ENCODE results near the gene RNF11. TPM values are rescaled to one million over a fixed set of nuclear protein-coding genes. Genes with fewer than 3 reads are reported as not detected.

Gene RNF11
- total RNA-seq, 4 donors from 2014 or later = 77.6 to 86.5 (median 85.3) TPM

GRCh38 chr1:51295926-51296325 is 59.9 kb downstream of the RNF11 start:
- Histone ChIP-seq H3K36me3 (no peaks in the 10 kb centered on the region), H3K4me3 (no peak overlapping the region), H3K27ac (no peak overlapping the region), H3K9me3 (no peaks in the 10 kb centered on the region), H3K4me1 (peaks cover 5 to 12% of the 10 kb centered on the region in 2 donors), H3K27me3 (no peaks in the 10 kb centered on the region)
- intact Hi-C loops (cut with DNase I; ENCODE audit: low total_unique reads) (loop anchor here (1.0 to 5.0 kb wide), 3 partner anchors 59 to 105 kb away; partner anchors contain the start of gene RNF11), in situ Hi-C loops (cut with MboI; ENCODE audit: low sequenced_read_pairs in 4 of 4) (loop anchor here in 1 of 4 donors (25.0 kb wide), 1 partner anchor 109 kb away; no protein-coding TSS in a partner anchor)
- TF ChIP-seq CTCF (IDR thresholded peaks at IDR 0.05 in 4 of 5, conservative IDR thresholded peaks at IDR 0.05 in 1 of 5) = no peak
- no peak for TF ChIP-seq POLR2A (IDR thresholded peaks at IDR 0.05)
- DNase-seq = no peak
- no peak for ATAC-seq

DNA sequence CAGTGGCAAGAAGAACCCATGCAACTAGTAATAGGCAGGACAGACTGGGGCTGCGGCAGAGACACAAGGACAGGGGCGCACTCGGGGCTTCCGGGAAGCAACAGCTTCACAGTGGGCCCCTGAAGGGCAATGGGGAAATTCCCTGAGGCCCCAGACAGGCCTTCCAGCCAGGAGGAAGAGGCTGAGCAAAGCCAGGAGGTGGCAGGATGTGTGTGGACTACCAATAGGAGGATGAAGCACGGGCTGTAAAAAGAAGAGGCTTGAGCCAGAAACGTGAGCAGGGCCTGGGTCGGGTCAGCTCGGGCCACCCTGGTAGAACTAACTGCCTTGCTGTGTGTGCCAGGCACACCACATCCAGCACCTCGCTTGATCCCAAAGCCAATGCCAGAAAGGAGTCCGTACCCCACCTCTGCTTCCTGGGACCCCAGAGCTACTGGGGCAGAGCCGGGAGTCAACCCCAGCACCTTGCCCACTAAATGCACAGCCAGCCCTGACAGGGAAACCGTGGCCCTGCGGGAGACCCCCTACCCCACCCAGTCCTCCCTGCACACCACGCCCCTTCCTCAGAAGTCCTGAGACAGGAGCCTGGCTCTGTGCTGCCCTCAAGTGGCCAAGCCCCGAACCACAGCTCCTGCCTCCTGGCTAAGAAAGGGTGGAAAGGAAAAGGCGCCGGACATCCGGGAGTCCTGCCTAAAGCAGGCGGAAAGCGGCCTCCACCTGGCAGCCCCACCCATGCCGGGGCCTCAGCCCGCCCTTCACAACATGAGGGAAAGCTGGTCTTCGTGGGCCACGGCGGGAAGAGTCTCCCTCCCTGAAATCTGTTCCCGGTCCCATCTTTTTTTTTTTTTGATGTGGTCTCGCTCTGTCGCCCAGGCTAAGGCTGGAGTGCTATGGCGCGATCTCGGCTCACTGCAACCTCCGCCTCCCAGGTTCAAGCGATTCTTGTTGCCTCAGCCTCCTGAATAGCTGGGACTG is 60.6 kb downstream of the RNF11 start:
- in situ Hi-C loops (cut with MboI; ENCODE audit: low sequenced_read_pairs in 4 of 4) = loop anchor here in 1 of 4 donors (25.0 kb wide), 1 partner anchor 109 kb away; no protein-coding TSS in a partner anchor
- peak; percentile 73 to 80 for ATAC-seq

DNA sequence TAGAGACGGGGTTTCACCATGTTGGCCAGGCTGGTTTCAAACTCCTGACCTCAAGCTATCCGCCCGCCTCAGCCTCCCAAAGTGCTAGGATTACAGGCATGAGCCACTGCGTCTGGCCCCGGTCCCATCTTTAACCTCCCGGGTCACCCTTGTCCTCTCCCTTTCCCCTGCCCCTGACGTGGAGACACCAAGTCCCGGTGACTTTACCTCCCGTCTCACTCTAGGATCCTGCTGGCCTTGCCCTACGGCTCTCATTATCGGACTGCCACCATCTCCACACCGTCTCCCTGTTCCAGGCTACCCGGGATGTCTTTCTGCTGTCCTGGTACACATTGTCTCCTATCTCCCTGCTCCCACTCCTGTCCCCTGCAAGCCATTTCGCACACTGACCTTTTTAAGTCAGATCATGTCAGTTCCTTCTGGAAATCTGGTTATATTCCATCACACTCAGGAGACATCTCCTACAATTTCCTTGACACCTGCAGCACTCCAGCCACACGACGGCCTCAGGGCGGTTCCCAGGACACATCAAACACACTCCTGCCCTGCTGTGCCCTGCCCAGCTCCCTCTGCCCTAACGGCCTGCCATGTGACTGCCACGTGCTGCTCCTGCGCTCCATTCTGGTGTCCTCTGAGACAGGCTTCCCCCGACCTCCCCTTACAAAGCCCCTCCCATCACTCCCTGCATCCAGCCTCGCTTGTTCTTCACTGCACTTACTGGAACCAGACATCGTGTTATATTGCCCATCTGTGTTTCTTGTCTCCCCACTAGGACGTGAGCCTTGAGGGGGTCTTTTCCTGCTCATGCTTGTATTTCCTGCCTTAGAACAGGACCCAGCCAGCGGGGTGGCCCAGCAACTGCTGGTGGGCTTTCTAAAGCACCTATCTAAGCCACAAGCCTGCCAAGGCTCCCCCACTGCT is 61.6 kb downstream of the RNF11 start:
- in situ Hi-C loops (cut with MboI; ENCODE audit: low sequenced_read_pairs in 4 of 4) (loop anchor here in 1 of 4 donors (25.0 kb wide), 1 partner anchor 110 kb away; no protein-coding TSS in a partner anchor), intact Hi-C loops (cut with DNase I; ENCODE audit: low total_unique reads) (loop anchor here (2.0 to 5.0 kb wide), 2 partner anchors 60 to 107 kb away; partner anchors contain the start of gene RNF11)
- no peaks in the 10 kb centered on the region for H3K27me3 ChIP-seq
- no peak for TF ChIP-seq CTCF (IDR thresholded peaks at IDR 0.05 in 4 of 5, conservative IDR thresholded peaks at IDR 0.05 in 1 of 5)
- no peak for TF ChIP-seq POLR2A (IDR thresholded peaks at IDR 0.05)
- DNase-seq (no peak), ATAC-seq (no peak)
- peak overlapping the region; percentile 54 to 71 (median 66) for H3K4me3 ChIP-seq
- no peaks in the 10 kb centered on the region for H3K36me3 ChIP-seq
- peaks cover 5 to 12% of the 10 kb centered on the region in 2 donors for H3K4me1 ChIP-seq
- no peaks in the 10 kb centered on the region for H3K9me3 ChIP-seq
- no peak overlapping the region for H3K27ac ChIP-seq

More for the DNA sequence above, 60.6 kb downstream of the RNF11 start:
- Histone ChIP-seq H3K27me3 (no peaks in the 10 kb centered on the region), H3K36me3 (no peaks in the 10 kb centered on the region), H3K9me3 (no peaks in the 10 kb centered on the region), H3K4me1 (peaks cover 5 to 12% of the 10 kb centered on the region in 2 donors), H3K4me3 (peak overlapping the region; percentile 54 to 71 (median 66)), H3K27ac (peak overlapping the region in 1 of 4 donors; percentile 35)
- intact Hi-C loops (cut with DNase I; ENCODE audit: low total_unique reads) = loop anchor here (1.0 to 5.0 kb wide), 3 partner anchors 59 to 106 kb away; partner anchors contain the start of gene RNF11
- peak; percentile 85 to 98 (median 93) for TF ChIP-seq CTCF (IDR thresholded peaks at IDR 0.05 in 4 of 5, conservative IDR thresholded peaks at IDR 0.05 in 1 of 5)
- TF ChIP-seq POLR2A (IDR thresholded peaks at IDR 0.05) = no peak
- peak; percentile 57 to 80 for DNase-seq

DNA sequence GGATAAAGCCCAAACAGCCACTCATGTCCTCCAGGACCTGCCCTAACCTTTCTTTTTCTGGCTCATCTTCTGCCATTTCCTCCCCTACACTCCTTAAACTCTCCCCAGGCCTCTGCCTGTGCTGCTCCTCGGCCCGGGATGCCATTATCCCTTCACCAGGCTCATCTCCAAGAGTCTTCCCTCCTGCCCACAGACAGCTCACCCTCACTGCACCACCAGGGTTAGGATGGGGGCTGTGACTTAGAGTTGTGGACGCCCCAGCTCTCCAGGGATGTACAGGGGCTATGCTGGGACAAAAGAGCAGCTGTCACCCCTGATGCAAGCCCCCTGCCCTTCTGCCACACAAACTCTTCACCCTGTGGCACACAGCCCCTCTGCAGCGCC is 62.2 kb downstream of the RNF11 start:
- Histone ChIP-seq H3K9me3 (no peaks in the 10 kb centered on the region), H3K27me3 (no peaks in the 10 kb centered on the region), H3K4me1 (peaks cover 5 to 12% of the 10 kb centered on the region in 2 donors), H3K4me3 (no peak overlapping the region), H3K36me3 (no peaks in the 10 kb centered on the region), H3K27ac (no peak overlapping the region)
- TF ChIP-seq POLR2A (IDR thresholded peaks at IDR 0.05) = no peak
- no peak for TF ChIP-seq CTCF (IDR thresholded peaks at IDR 0.05 in 4 of 5, conservative IDR thresholded peaks at IDR 0.05 in 1 of 5)
- ATAC-seq (no peak), DNase-seq (no peak)
- intact Hi-C loops (cut with DNase I; ENCODE audit: low total_unique reads) (loop anchor here (5.0 kb wide), 1 partner anchor 61 kb away; the partner anchor contains the start of gene RNF11), in situ Hi-C loops (cut with MboI; ENCODE audit: low sequenced_read_pairs in 4 of 4) (loop anchor here in 1 of 4 donors (25.0 kb wide), 1 partner anchor 111 kb away; no protein-coding TSS in a partner anchor)

All from gastrocnemius medialis (tissue), 4 donors.